Glutamatergic neuron (in vitro differentiated cells): Measurements from ENCODE around the gene FRAS1. TPM values are rescaled to one million over a fixed set of nuclear protein-coding genes. Genes with fewer than 3 reads are reported as not detected.

Experiments
- DNase-seq: peaks from one replicate; pipeline ENCODE4 v3.0.0; 2022
- H3K27ac Mint-ChIP-seq: one replicate; pipeline ENCODE4 v1.8.0; 2020; ENCODE audit warnings: mild to moderate bottlenecking, mixed read lengths, inconsistent platforms; ENCODE audit not compliant: unreplicated experiment
- H3K27me3 Mint-ChIP-seq: one replicate; pipeline ENCODE4 v1.8.0; 2020; ENCODE audit warnings: mild to moderate bottlenecking, moderate library complexity, mixed read lengths, inconsistent platforms; ENCODE audit not compliant: unreplicated experiment
- H3K36me3 Mint-ChIP-seq: one replicate; pipeline ENCODE4 v1.8.0; 2020; ENCODE audit warnings: mild to moderate bottlenecking, mixed read lengths, inconsistent platforms; ENCODE audit not compliant: unreplicated experiment
- H3K4me1 Mint-ChIP-seq: one replicate; pipeline ENCODE4 v1.8.0; 2020; ENCODE audit warnings: mild to moderate bottlenecking, low read depth, mixed read lengths, inconsistent platforms; ENCODE audit not compliant: unreplicated experiment
- H3K4me3 Mint-ChIP-seq: one replicate; pipeline ENCODE4 v1.8.0; 2020; ENCODE audit warnings: mild to moderate bottlenecking, mixed read lengths, inconsistent platforms; ENCODE audit not compliant: unreplicated experiment
- H3K9me3 Mint-ChIP-seq: one replicate; pipeline ENCODE4 v1.8.0; 2020; ENCODE audit warnings: mild to moderate bottlenecking, moderate library complexity, mixed read lengths, inconsistent platforms; ENCODE audit not compliant: unreplicated experiment
- CTCF ChIP-seq: fragments of 200-600 bp; sonication (generic); IDR thresholded peaks from one replicate; pipeline ENCODE4 v1.5.0; 2021; ENCODE audit not compliant: partially characterized antibody, unreplicated experiment
- total RNA-seq: library from RNA; stranded (reverse); fragmentation: NEBNext Ultra II Directional; extraction: Animal tissue kit (Norgen Biotek cat#: 25700); gene quantifications from one replicate; pipeline ENCODE4 v1.2.1, GENCODE V29; 2021; ENCODE audit not compliant: unreplicated experiment

The FRAS1 gene
- total RNA-seq, 1 donor from 2014 or later: 18.7 TPM

DNA sequence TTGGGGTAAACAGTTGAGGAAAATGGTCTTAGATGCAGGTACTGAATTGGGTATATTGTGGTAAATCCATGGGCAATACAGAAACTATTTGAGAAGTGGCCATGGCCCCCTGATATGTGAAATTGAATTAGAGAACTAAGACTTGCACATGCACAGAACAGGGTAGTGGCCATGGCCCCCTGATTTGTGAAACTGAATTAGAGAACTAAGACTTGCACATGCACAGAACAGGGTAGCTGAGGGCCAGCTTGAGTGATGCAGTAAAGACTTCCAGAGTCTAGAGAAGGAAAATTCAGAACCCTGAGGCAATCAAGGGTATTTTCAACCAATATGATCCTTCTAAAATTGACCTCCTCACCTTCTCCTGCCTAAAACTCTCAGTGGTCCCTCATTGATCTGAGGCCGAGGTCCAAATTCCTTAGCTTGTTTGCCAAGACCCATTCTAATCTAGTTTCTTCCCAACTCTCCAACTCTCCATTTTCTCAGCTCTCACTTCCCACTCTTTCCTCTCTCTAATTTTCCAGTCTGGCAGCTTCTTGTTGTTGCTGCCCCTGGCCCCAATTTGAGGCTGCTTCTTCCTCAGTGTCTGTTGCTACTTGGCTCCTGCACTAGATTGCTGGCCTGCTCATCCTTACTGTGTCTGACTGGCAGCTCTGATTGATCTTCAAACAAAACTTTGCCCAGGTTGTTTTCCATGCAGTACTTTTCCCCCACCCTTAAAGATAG, 72.4 kb downstream of the FRAS1 start:
- no peak overlapping the region for H3K4me3 Mint-ChIP-seq
- H3K27me3 Mint-ChIP-seq: no peaks in the 10 kb centered on the region
- DNase-seq: no peak
- H3K27ac Mint-ChIP-seq: no peak overlapping the region
- H3K36me3 Mint-ChIP-seq: peaks cover 6% of the 10 kb centered on the region
- TF ChIP-seq CTCF: no peak
- H3K4me1 Mint-ChIP-seq: peaks cover 1% of the 10 kb centered on the region
- peaks cover 2% of the 10 kb centered on the region for H3K9me3 Mint-ChIP-seq

DNA sequence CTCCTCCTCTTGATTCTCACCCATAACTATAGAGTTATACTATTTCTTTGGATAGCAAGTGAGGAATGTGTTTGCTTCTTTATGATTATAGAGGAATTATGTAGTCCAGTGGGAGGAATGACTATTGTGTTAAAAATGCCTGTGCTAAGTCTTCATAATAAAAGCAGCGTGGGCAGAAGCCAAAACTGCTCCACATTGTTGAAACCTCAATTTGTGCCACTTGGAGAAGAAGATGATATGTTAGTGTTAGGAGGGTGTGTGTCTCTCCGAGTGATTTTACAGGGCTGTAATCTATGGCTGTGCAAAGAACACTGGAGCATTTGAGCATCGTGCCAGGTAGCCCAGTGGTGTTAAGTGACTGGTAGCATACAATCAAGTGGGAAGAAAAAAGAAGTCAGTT, 74.3 kb downstream of the FRAS1 start:
- Mint-ChIP-seq H3K27ac (no peak overlapping the region), H3K27me3 (peaks cover 1% of the 10 kb centered on the region), H3K4me3 (no peak overlapping the region), H3K4me1 (peaks cover 2% of the 10 kb centered on the region), H3K36me3 (peaks cover 6% of the 10 kb centered on the region), H3K9me3 (no peaks in the 10 kb centered on the region)
- DNase-seq: no peak
- TF ChIP-seq CTCF: no peak

DNA sequence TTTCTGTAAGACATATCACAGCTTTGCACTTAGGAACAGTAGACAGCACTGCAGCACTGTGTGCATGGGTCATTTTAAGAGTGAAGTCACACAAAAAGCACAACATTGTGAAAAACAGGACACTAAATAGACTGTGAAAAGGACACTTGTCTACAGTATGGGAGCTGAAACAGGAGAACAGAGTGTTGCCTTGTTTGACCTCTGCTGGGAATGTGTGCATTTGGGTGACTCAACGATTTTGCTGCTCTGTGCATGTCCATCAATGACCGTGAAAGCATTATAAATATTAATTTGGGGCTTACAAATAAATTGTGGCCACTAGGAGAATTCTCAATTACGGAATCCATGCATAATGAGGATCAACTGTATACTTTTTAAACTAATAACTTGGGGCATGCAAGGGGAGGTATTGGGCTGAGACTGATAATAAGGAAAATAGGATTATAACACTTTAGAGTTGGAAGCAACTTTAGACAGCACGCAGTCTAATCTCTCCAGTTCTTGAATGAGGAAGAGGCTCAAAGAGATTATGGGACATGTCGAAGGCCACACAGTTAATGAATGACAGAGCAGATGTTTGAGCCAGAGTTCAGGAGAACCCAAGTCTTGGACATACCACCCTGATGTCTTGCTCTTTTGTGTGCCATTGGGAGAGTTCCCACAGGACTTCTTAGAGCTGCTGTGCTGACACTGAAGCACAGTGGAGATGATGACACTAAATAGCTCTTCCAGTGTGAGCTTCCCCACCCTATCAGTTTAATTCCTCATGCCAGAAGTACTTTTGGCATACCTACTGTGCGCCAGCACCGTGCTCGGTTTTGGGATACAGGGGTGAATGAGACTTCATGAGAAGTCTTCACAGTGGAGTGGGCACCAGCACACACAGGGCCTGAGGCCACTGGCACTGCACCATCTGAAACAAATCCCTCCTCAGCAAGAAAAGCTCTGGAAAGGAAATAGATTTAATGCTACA, 79.3 kb downstream of the FRAS1 start:
- TF ChIP-seq CTCF: no peak
- Mint-ChIP-seq H3K9me3 (no peaks in the 10 kb centered on the region), H3K4me3 (no peak overlapping the region), H3K36me3 (no peaks in the 10 kb centered on the region), H3K27me3 (peaks cover 1% of the 10 kb centered on the region), H3K27ac (no peak overlapping the region), H3K4me1 (peaks cover 4% of the 10 kb centered on the region)
- DNase-seq: no peak

DNA sequence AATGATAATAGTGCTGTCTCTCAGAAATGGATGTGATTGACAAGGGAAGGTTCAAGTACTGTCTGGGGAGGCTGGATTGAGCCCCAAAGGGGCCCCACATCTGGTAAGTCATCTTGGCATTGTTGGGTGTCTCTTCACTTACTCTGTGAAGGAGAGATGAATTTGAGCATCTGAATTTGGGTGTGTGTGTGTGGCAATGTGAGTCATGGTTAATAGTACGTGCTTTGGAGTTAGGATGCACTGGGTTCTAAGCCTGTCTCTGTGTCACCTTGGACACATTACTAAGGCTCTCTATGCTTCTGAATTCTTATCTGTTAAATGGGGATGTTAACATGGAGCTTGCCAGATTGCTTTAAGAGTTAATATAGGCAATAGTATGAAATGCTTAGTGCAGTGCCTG, 80.4 kb downstream of the FRAS1 start:
- Mint-ChIP-seq H3K4me1 (peaks cover 4% of the 10 kb centered on the region), H3K4me3 (no peak overlapping the region), H3K27me3 (peaks cover 1% of the 10 kb centered on the region), H3K36me3 (no peaks in the 10 kb centered on the region), H3K27ac (no peak overlapping the region), H3K9me3 (no peaks in the 10 kb centered on the region)
- TF ChIP-seq CTCF: no peak
- DNase-seq: no peak
